WTC11 (cell line): Measurements from ENCODE around the gene COX10. TPM values are rescaled to one million over a fixed set of nuclear protein-coding genes. Genes with fewer than 3 reads are reported as not detected.

Experiments
- ATAC-seq: fragments of 200-7000 bp; cut with Tn5 transposase; 2 replicates; pipeline ENCODE4 v1.10.0; 2021; ENCODE audit warnings: mild to moderate bottlenecking, moderate library complexity
- CTCF ChIA-PET: fragments of 300-600 bp; sonication (Branson Sonifier 250); formaldehyde crosslinking; loops from one replicate; lab custom pipeline; 2021; ENCODE audit warnings: antibody characterized with exemption; lab: Charles Lee
- POLR2A ChIA-PET: fragments of 350-600 bp; sonication (Branson Sonifier 250); formaldehyde crosslinking; loops from one replicate; lab custom pipeline; 2021; ENCODE audit warnings: antibody characterized with exemption; lab: Charles Lee
- DNase-seq: peaks from one replicate; pipeline ENCODE4 v3.0.0; 2021; ENCODE audit warnings: low spot score
- H3K27ac Mint-ChIP-seq: 2 replicates; pipeline ENCODE4 v1.8.0; 2021; ENCODE audit warnings: mixed read lengths
- H3K27me3 Mint-ChIP-seq: 2 replicates; pipeline ENCODE4 v1.8.0; 2021; ENCODE audit warnings: low read depth, mild to moderate bottlenecking, moderate library complexity, mixed read lengths
- H3K36me3 Mint-ChIP-seq: 2 replicates; pipeline ENCODE4 v1.8.0; 2021; ENCODE audit warnings: mixed read lengths
- H3K4me1 Mint-ChIP-seq: 2 replicates; pipeline ENCODE4 v1.8.0; 2022; ENCODE audit warnings: mixed read lengths
- H3K4me3 Mint-ChIP-seq: 2 replicates; pipeline ENCODE4 v1.8.0; 2021; ENCODE audit warnings: mild to moderate bottlenecking, moderate library complexity, mixed read lengths
- H3K9me3 Mint-ChIP-seq: 2 replicates; pipeline ENCODE4 v1.8.0; 2021; ENCODE audit warnings: mixed read lengths
- CREB1 ChIP-seq: sonication (generic); formaldehyde crosslinking; IDR thresholded peaks from 2 replicates; pipeline ENCODE4 v1.8.0; 2023; ENCODE audit warnings: mild to moderate bottlenecking, missing genetic modification reagents
- FOXK1 ChIP-seq: sonication (generic); formaldehyde crosslinking; IDR thresholded peaks from 2 replicates; pipeline ENCODE4 v1.8.0; 2022; ENCODE audit warnings: mild to moderate bottlenecking, moderate library complexity, missing genetic modification reagents
- FOXP1 ChIP-seq: sonication (generic); formaldehyde crosslinking; IDR thresholded peaks from 2 replicates; pipeline ENCODE4 v1.8.0; 2022; ENCODE audit warnings: missing genetic modification reagents, mild to moderate bottlenecking, moderate library complexity, borderline replicate concordance
- HMGA2 ChIP-seq: fragments of 250-450 bp; sonication (Bioruptor Pico); IDR thresholded peaks from 2 replicates; pipeline ENCODE4 v1.4.0; 2021; ENCODE audit warnings: mild to moderate bottlenecking, moderate library complexity
- NR1H2 ChIP-seq: sonication (generic); formaldehyde crosslinking; IDR thresholded peaks from 2 replicates; pipeline ENCODE4 v1.9.0; 2021; ENCODE audit warnings: mild to moderate bottlenecking, moderate library complexity, missing genetic modification reagents
- NR2C2 ChIP-seq: sonication (generic); formaldehyde crosslinking; IDR thresholded peaks from 2 replicates; pipeline ENCODE4 v1.8.0; 2022; ENCODE audit warnings: mild to moderate bottlenecking, missing genetic modification reagents
- PRRX2 ChIP-seq: fragments of 250-450 bp; sonication (Bioruptor Pico); IDR thresholded peaks from 2 replicates; pipeline ENCODE4 v1.8.0; 2021; ENCODE audit warnings: mild to moderate bottlenecking
- ZNF121 ChIP-seq: sonication (generic); formaldehyde crosslinking; IDR thresholded peaks from 2 replicates; pipeline ENCODE4 v1.8.0; 2023; ENCODE audit warnings: missing genetic modification reagents
- ZNF263 ChIP-seq: sonication (generic); formaldehyde crosslinking; IDR thresholded peaks from 2 replicates; pipeline ENCODE4 v1.8.1; 2022; ENCODE audit warnings: low read depth, mild to moderate bottlenecking, moderate library complexity, missing genetic modification reagents
- ZNF671 ChIP-seq: fragments of 250-450 bp; sonication (Bioruptor Pico); IDR thresholded peaks from 2 replicates; pipeline ENCODE4 v1.8.0; 2021; ENCODE audit warnings: mild to moderate bottlenecking
- total RNA-seq: library from RNA; stranded (reverse); gene quantifications from 3 replicates; pipeline ENCODE4 v1.2.3, GENCODE V29; 2021
- TF ChIP-seq, protein P1 (sequence below): sonication (generic); formaldehyde crosslinking; IDR thresholded peaks from 2 replicates; pipeline ENCODE4 v1.8.1; 2023; ENCODE audit warnings: mild to moderate bottlenecking, moderate library complexity, missing genetic modification reagents
- TF ChIP-seq, protein P2 (sequence below): sonication (generic); formaldehyde crosslinking; IDR thresholded peaks from 2 replicates; pipeline ENCODE4 v1.8.1; 2022; ENCODE audit warnings: mild to moderate bottlenecking, moderate library complexity, missing genetic modification reagents
- TF ChIP-seq, protein P3 (sequence below): sonication (generic); formaldehyde crosslinking; IDR thresholded peaks from 2 replicates; pipeline ENCODE4 v1.8.0; 2022; ENCODE audit warnings: missing genetic modification reagents
- TF ChIP-seq, protein P4 (sequence below): sonication (generic); formaldehyde crosslinking; conservative IDR thresholded peaks from 2 replicates; pipeline ENCODE4 v1.8.1; 2022; ENCODE audit warnings: mild to moderate bottlenecking, missing genetic modification reagents

COX10 gene
- total RNA-seq, 1 experiment from 2014 or later, result 22.0 TPM

DNA sequence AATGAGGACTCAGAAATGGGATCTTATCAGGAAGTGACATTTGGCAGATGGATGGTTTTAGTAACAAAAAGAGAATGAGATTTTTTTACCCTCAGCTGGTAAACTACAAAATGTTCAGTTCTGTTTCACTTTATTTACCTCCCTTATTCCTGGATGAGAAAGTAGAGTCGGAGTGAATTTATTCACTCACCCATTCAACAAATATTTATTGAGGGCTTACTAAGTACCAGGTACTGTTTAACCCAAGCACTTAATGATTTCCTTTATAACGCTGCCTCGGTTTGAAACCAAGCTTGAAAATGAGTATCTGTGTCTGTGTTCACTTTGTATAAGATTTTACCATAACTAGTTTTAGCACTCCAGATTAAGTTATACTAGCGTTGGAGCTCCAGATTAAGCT lies 129.3 kb downstream of the COX10 start:
- no peaks in the 10 kb centered on the region for H3K9me3 Mint-ChIP-seq
- H3K4me1 Mint-ChIP-seq, result peaks cover 17% of the 10 kb centered on the region
- ATAC-seq, result no peak
- ChIA-PET CTCF (interaction anchor here (0.7 to 1.2 kb wide), 2 partner anchors 14 to 42 kb away, joined by 3 read pairs; no protein-coding TSS in a partner anchor), POLR2A (interaction anchor here (0.7 kb wide), 2 partner anchors 24 to 102 kb away, joined by 3 read pairs; partner anchors contain the start of gene HS3ST3B1)
- H3K4me3 Mint-ChIP-seq, result no peak overlapping the region
- no peaks in the 10 kb centered on the region for H3K36me3 Mint-ChIP-seq
- H3K27ac Mint-ChIP-seq, result peak overlapping the region; percentile 17; the same call in 1 of the 2 replicates
- no peaks in the 10 kb centered on the region for H3K27me3 Mint-ChIP-seq
- TF ChIP-seq ZNF121 (CRISPR knock-in tag), result no peak
- DNase-seq, result no peak

DNA sequence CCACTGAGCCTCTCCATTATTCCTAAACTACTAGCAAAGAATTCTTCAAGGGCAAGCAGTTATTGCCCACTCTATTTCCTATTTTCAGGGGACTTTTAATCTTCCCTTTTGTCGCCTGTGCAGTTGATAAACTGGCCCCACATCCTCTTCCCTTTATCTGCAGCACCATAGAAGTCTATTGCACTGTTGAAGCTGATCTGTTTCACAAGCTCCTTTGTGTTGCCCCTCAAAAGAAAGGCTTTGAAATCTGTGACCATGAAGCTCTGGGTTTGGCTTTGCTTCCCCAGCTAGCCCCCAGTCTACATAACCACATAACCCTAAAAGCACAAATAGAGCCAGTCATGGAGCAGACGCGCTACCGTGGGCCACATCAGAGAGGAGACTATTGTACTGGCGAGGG lies 130.3 kb downstream of the COX10 start:
- H3K27me3 Mint-ChIP-seq, result no peaks in the 10 kb centered on the region
- POLR2A ChIA-PET, result interaction anchor here (0.6 to 0.7 kb wide), 2 partner anchors 23 to 821 kb away, joined by 3 read pairs; no protein-coding TSS in a partner anchor
- no peaks in the 10 kb centered on the region for H3K9me3 Mint-ChIP-seq
- H3K4me1 Mint-ChIP-seq, result peaks cover 17% of the 10 kb centered on the region
- H3K4me3 Mint-ChIP-seq, result no peak overlapping the region
- no peak for ATAC-seq
- DNase-seq, result no peak
- TF ChIP-seq, protein P1, sequence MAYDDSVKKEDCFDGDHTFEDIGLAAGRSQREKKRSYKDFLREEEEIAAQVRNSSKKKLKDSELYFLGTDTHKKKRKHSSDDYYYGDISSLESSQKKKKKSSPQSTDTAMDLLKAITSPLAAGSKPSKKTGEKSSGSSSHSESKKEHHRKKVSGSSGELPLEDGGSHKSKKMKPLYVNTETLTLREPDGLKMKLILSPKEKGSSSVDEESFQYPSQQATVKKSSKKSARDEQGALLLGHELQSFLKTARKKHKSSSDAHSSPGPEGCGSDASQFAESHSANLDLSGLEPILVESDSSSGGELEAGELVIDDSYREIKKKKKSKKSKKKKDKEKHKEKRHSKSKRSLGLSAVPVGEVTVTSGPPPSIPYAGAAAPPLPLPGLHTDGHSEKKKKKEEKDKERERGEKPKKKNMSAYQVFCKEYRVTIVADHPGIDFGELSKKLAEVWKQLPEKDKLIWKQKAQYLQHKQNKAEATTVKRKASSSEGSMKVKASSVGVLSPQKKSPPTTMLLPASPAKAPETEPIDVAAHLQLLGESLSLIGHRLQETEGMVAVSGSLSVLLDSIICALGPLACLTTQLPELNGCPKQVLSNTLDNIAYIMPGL (CRISPR knock-in tag), result no peak
- TF ChIP-seq, protein P2, sequence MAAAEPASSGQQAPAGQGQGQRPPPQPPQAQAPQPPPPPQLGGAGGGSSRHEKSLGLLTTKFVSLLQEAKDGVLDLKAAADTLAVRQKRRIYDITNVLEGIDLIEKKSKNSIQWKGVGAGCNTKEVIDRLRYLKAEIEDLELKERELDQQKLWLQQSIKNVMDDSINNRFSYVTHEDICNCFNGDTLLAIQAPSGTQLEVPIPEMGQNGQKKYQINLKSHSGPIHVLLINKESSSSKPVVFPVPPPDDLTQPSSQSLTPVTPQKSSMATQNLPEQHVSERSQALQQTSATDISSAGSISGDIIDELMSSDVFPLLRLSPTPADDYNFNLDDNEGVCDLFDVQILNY (CRISPR knock-in tag), result no peak
- TF ChIP-seq ZNF263 (CRISPR knock-in tag) (no peak), FOXK1 (no peak), FOXP1 (CRISPR knock-in tag) (no peak), NR2C2 (CRISPR knock-in tag) (no peak), ZNF121 (CRISPR knock-in tag) (no peak), NR1H2 (no peak)
- TF ChIP-seq, protein P3, sequence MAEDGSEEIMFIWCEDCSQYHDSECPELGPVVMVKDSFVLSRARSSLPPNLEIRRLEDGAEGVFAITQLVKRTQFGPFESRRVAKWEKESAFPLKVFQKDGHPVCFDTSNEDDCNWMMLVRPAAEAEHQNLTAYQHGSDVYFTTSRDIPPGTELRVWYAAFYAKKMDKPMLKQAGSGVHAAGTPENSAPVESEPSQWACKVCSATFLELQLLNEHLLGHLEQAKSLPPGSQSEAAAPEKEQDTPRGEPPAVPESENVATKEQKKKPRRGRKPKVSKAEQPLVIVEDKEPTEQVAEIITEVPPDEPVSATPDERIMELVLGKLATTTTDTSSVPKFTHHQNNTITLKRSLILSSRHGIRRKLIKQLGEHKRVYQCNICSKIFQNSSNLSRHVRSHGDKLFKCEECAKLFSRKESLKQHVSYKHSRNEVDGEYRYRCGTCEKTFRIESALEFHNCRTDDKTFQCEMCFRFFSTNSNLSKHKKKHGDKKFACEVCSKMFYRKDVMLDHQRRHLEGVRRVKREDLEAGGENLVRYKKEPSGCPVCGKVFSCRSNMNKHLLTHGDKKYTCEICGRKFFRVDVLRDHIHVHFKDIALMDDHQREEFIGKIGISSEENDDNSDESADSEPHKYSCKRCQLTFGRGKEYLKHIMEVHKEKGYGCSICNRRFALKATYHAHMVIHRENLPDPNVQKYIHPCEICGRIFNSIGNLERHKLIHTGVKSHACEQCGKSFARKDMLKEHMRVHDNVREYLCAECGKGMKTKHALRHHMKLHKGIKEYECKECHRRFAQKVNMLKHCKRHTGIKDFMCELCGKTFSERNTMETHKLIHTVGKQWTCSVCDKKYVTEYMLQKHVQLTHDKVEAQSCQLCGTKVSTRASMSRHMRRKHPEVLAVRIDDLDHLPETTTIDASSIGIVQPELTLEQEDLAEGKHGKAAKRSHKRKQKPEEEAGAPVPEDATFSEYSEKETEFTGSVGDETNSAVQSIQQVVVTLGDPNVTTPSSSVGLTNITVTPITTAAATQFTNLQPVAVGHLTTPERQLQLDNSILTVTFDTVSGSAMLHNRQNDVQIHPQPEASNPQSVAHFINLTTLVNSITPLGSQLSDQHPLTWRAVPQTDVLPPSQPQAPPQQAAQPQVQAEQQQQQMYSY, result no peak
- CTCF ChIA-PET, result interaction anchor here (0.7 to 1.2 kb wide), 3 partner anchors 12 to 43 kb away, joined by 3 read pairs; no protein-coding TSS in a partner anchor
- H3K27ac Mint-ChIP-seq, result no peak overlapping the region
- H3K36me3 Mint-ChIP-seq, result no peaks in the 10 kb centered on the region

DNA sequence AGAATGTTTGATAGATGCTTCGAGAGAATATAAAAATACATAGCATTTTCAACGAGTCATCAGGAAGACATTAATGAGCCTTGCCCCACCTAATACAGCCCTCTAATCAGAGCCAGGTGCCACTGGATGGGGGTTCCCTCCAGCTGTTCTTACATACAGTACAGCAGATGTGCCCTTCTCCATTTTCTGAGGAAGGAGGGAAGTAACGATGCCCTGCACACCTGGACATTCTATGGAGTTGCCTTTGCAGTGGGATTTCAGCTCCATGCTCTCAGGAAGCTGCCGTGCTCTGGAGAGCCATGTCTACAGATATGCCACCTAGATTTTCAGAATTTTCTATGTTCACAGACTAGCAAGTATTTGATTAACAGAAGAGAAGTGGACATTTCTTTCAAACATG lies 131.1 kb downstream of the COX10 start:
- no peak overlapping the region for H3K27ac Mint-ChIP-seq
- ATAC-seq, result no peak
- H3K9me3 Mint-ChIP-seq, result no peaks in the 10 kb centered on the region
- TF ChIP-seq CREB1 (CRISPR knock-in tag) (no peak), ZNF671 (CRISPR knock-in tag) (no peak), PRRX2 (CRISPR knock-in tag) (no peak), HMGA2 (no peak)
- TF ChIP-seq, protein P3, result no peak
- TF ChIP-seq, protein P4, sequence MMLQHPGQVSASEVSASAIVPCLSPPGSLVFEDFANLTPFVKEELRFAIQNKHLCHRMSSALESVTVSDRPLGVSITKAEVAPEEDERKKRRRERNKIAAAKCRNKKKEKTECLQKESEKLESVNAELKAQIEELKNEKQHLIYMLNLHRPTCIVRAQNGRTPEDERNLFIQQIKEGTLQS (CRISPR knock-in tag), result no peak
- TF ChIP-seq, all 79 proteins: peak for 0
- Mint-ChIP-seq H3K4me1 (peaks cover 17% of the 10 kb centered on the region), H3K36me3 (no peaks in the 10 kb centered on the region), H3K27me3 (no peaks in the 10 kb centered on the region), H3K4me3 (no peak overlapping the region)
- no peak for DNase-seq
- ChIA-PET POLR2A (no interaction called here), CTCF (interaction anchor here (0.7 kb wide), 1 partner anchor 12 kb away, joined by 3 read pairs; no protein-coding TSS in a partner anchor)
